BLaER1 treated with 17β-estradiol and CSF1 and Interleukin-3, amounts not matched to agents 10 nM and 100 nM (cell line): ENCODE measurements around the gene FABP6.

Experiments used
- H3K27ac ChIP-seq, 11 experiments: shearing (Covaris generic); formaldehyde crosslinking; 2 replicates each; pipeline ENCODE4 v1.8.1; 2022
- H3K27me3 ChIP-seq, 11 experiments: shearing (Covaris generic); formaldehyde crosslinking; 2 replicates each; pipeline ENCODE4 v1.8.1; 2022
- H3K36me3 ChIP-seq, 11 experiments: shearing (Covaris generic); formaldehyde crosslinking; 2 replicates each; pipeline ENCODE4 v1.8.1; 2022
- H3K4me1 ChIP-seq, 10 experiments: shearing (Covaris generic); formaldehyde crosslinking; 2 replicates each; pipeline ENCODE4 v1.8.1; 2022
- H3K4me2 ChIP-seq, 11 experiments: shearing (Covaris generic); formaldehyde crosslinking; 2 replicates each; pipeline ENCODE4 v1.8.1; 2022
- H3K4me3 ChIP-seq, 10 experiments: shearing (Covaris generic); formaldehyde crosslinking; 2 replicates each; pipeline ENCODE4 v1.8.1; 2022
- H3K9ac ChIP-seq, 11 experiments: shearing (Covaris generic); formaldehyde crosslinking; 2 replicates each; pipeline ENCODE4 v1.8.1; 2022
- H3K9me3 ChIP-seq, 11 experiments: shearing (Covaris generic); formaldehyde crosslinking; replicated peaks in 1 of 11; 2 replicates each; pipeline ENCODE4 v1.8.1; 2022
- H4K20me1 ChIP-seq, 11 experiments: shearing (Covaris generic); formaldehyde crosslinking; 2 replicates each; pipeline ENCODE4 v1.8.1; 2022
- Cebpa-rat ChIP-seq, 11 experiments: shearing (Covaris generic); IDR thresholded peaks; 2 replicates each; pipeline ENCODE4 v1.8.1; 2022

The FABP6 gene

GRCh38 chr5:160229190-160229742 is at the start of gene FABP6:
FABP6 (plus strand) TSS chr5:160229506; CDS start chr5:160229558, 52 bp downstream.
- Histone ChIP-seq H3K27ac (peak within 1 kb of the TSS in 1 of 11 experiments; percentile 68; a peak in 2 of 22 replicates), H3K4me2 (peak within 1 kb of the TSS in 5 of 11 experiments; percentile 13 to 78 (median 63); a peak in 5 of 22 replicates), H3K9ac (no peak within 1 kb of the TSS), H3K36me3 (no peaks in the 10 kb centered on the region), H3K27me3 (no peaks in the 10 kb centered on the region), H3K4me1 (peaks cover 0 to 26% (median 8%) of the 10 kb centered on the region in 10 experiments; a peak in 9 of 20 replicates), H3K4me3 (no peak within 1 kb of the TSS), H4K20me1 (no peaks in the 10 kb centered on the region), H3K9me3 (no peaks in the 10 kb centered on the region)
- TF ChIP-seq Cebpa-rat (IDR thresholded peaks at IDR 0.05): no peak

GRCh38 chr5:160180931-160181330 is 48.4 kb upstream of the FABP6 start:
- peaks cover 56 to 76% (median 64%) of the 10 kb centered on the region in 10 experiments for H3K4me1 ChIP-seq
- peak overlapping the region in 6 of 11 experiments; percentile 1 to 40 (median 22); a peak in 4 of 22 replicates for H3K27ac ChIP-seq
- no peaks in the 10 kb centered on the region for H3K27me3 ChIP-seq
- peak overlapping the region; percentile 27 to 94 (median 79) for H3K4me2 ChIP-seq
- no peaks in the 10 kb centered on the region for H4K20me1 ChIP-seq
- peaks cover 0 to 3% (median 0%) of the 10 kb centered on the region in 11 experiments; a peak in 2 of 22 replicates for H3K9me3 ChIP-seq
- H3K4me3 ChIP-seq: peak overlapping the region in 1 of 10 experiments; percentile 12; a peak in 1 of 20 replicates
- no peaks in the 10 kb centered on the region for H3K36me3 ChIP-seq
- no peak overlapping the region; a peak in 1 of 22 replicates for H3K9ac ChIP-seq
- TF ChIP-seq Cebpa-rat (IDR thresholded peaks at IDR 0.05): no peak

DNA sequence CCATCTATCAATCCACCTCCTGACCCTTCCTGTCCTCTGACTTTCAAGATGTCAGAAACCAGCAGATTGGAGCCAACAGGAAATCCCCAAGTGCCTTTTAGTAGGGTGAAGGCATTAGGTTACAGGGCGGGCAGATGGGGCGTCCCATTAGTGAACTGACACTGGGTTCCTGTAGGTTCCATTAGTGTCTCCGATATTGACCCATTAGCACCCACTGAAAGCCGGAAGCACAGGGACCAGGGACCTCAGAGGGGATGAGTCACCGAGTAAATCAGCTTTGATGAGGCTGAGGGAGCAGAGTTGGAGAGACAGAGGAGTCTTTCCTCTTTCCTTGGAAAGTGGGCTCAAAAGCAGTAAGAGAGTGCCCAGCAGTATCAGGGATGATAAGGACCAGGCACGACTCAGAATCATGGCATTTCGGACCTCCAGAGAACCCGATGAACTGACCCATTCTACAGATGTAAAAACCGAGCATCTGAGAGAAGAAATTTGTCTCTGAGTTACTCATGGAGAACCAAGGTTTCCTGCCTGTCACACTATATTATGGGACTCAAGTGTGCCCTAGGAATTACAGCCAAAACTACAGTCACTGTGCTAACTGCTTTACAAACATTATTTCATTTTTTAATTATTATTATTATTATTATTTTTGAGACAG is 47.2 kb upstream of the FABP6 start:
- no peaks in the 10 kb centered on the region for H4K20me1 ChIP-seq

DNA sequence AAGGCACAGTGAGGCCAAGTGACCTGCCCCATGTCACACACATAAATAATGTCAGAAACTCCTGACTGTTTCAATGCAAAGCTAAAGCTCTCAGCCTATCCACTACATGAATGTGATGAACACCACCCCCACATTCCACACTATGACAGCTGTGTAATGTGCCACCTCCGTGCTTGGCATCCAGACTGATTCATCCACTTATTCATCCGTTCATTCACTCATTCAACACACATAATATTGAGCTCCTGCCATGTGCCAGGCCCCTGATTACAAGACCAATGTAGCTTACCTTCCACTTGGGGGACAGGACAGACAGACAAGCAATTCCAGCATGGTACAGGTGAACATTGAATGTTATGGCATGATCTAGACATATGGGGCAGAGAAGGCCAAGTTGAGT is 46.2 kb upstream of the FABP6 start:
- Histone ChIP-seq H3K9me3 (peaks cover 0 to 18% (median 9%) of the 10 kb centered on the region in 11 experiments; a peak in 17 of 22 replicates), H3K36me3 (no peaks in the 10 kb centered on the region), H3K27ac (no peak overlapping the region), H4K20me1 (no peaks in the 10 kb centered on the region), H3K27me3 (peaks cover 0 to 5% (median 2%) of the 10 kb centered on the region in 11 experiments; a peak in 7 of 22 replicates), H3K4me2 (no peak overlapping the region), H3K4me3 (no peak overlapping the region), H3K9ac (no peak overlapping the region), H3K4me1 (peaks cover 48 to 58% (median 56%) of the 10 kb centered on the region in 10 experiments)
- TF ChIP-seq Cebpa-rat (IDR thresholded peaks at IDR 0.05): no peak

More for the DNA sequence above, 47.2 kb upstream of the FABP6 start:
- H3K9me3 ChIP-seq: peaks cover 0 to 15% (median 8%) of the 10 kb centered on the region in 11 experiments; a peak in 17 of 22 replicates
- no peak overlapping the region for H3K4me3 ChIP-seq
- H3K36me3 ChIP-seq: no peaks in the 10 kb centered on the region
- H3K27me3 ChIP-seq: no peaks in the 10 kb centered on the region
- peak overlapping the region; percentile 27 to 94 (median 79) for H3K4me2 ChIP-seq
- TF ChIP-seq Cebpa-rat (IDR thresholded peaks at IDR 0.05): no peak
- no peak overlapping the region for H3K27ac ChIP-seq
- no peak overlapping the region for H3K9ac ChIP-seq
- H3K4me1 ChIP-seq: peaks cover 55 to 67% (median 60%) of the 10 kb centered on the region in 10 experiments

DNA sequence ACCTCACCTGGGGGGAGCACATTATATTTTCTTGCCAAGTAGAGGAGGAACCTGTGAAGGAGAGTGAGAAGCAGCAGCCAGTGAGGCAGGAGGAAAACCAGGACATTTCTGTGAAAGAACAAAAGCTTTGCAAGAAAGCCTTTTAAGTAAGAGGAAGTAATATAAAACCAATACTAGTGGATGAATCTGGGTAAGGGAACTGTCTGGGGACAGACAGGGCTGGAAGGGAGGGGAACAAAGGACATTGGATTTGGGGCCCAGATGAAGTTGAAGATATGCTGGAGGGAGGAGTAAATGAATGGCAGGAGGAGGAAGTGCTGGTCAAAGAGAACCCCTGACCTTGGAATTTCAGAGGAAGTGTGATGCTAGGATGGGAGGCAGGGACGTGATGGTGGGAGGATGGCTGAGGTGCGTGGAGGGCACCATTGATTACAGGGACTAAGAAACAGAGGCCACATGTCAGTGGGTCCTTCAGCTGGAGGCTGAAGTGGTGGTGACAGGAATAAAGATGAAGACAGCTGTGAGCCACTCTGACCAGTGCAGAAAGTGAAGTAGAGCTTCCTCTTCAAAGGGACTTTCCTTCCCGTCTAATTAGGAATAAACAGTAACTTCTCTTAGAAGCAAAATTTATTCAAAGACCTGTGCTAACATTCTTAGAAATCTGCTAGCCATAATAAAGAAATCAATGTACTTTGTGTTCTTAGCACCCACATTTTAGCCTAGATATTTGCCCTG is 43.5 kb upstream of the FABP6 start:
- Histone ChIP-seq H3K36me3 (no peaks in the 10 kb centered on the region), H3K27ac (peak overlapping the region in 4 of 11 experiments; percentile 15 to 50 (median 44); a peak in 6 of 22 replicates), H3K9me3 (peaks cover 0 to 18% (median 9%) of the 10 kb centered on the region in 11 experiments; a peak in 17 of 22 replicates), H3K27me3 (peaks cover 6 to 21% (median 10%) of the 10 kb centered on the region in 11 experiments; a peak in 20 of 22 replicates), H4K20me1 (no peaks in the 10 kb centered on the region), H3K4me3 (no peak overlapping the region), H3K9ac (peak overlapping the region in 2 of 11 experiments; percentile 14 to 31; a peak in 3 of 22 replicates), H3K4me1 (peaks cover 31 to 55% (median 43%) of the 10 kb centered on the region in 10 experiments), H3K4me2 (peak overlapping the region; percentile 37 to 80 (median 61))
- TF ChIP-seq Cebpa-rat (IDR thresholded peaks at IDR 0.05): no peak

- Histone ChIP-seq H3K4me2 (peak overlapping the region in 6 of 11 experiments; percentile 45 to 80 (median 78); a peak in 9 of 22 replicates), H3K9ac (no peak overlapping the region), H3K27ac (no peak overlapping the region), H3K4me3 (no peak overlapping the region), H3K27me3 (peaks cover 6 to 21% (median 10%) of the 10 kb centered on the region in 11 experiments; a peak in 20 of 22 replicates), H3K36me3 (no peaks in the 10 kb centered on the region), H3K4me1 (peaks cover 25 to 48% (median 36%) of the 10 kb centered on the region in 10 experiments), H4K20me1 (no peaks in the 10 kb centered on the region), H3K9me3 (peaks cover 0 to 18% (median 9%) of the 10 kb centered on the region in 11 experiments; a peak in 17 of 22 replicates)
- no peak for TF ChIP-seq Cebpa-rat (IDR thresholded peaks at IDR 0.05)
Measured at GRCh38 chr5:160186480-160186879, 42.8 kb upstream of the FABP6 start.

GRCh38 chr5:160187091-160187490 is 42.2 kb upstream of the FABP6 start:
- TF ChIP-seq Cebpa-rat (IDR thresholded peaks at IDR 0.05): no peak
- peaks cover 0 to 18% (median 9%) of the 10 kb centered on the region in 11 experiments; a peak in 17 of 22 replicates for H3K9me3 ChIP-seq
- H3K36me3 ChIP-seq: no peaks in the 10 kb centered on the region
- peaks cover 18 to 42% (median 30%) of the 10 kb centered on the region in 10 experiments for H3K4me1 ChIP-seq
- H3K9ac ChIP-seq: no peak overlapping the region
- no peaks in the 10 kb centered on the region for H4K20me1 ChIP-seq
- H3K4me2 ChIP-seq: no peak overlapping the region; a peak in 1 of 22 replicates
- H3K27me3 ChIP-seq: peaks cover 6 to 21% (median 10%) of the 10 kb centered on the region in 11 experiments; a peak in 20 of 22 replicates
- H3K27ac ChIP-seq: no peak overlapping the region
- no peak overlapping the region for H3K4me3 ChIP-seq

DNA sequence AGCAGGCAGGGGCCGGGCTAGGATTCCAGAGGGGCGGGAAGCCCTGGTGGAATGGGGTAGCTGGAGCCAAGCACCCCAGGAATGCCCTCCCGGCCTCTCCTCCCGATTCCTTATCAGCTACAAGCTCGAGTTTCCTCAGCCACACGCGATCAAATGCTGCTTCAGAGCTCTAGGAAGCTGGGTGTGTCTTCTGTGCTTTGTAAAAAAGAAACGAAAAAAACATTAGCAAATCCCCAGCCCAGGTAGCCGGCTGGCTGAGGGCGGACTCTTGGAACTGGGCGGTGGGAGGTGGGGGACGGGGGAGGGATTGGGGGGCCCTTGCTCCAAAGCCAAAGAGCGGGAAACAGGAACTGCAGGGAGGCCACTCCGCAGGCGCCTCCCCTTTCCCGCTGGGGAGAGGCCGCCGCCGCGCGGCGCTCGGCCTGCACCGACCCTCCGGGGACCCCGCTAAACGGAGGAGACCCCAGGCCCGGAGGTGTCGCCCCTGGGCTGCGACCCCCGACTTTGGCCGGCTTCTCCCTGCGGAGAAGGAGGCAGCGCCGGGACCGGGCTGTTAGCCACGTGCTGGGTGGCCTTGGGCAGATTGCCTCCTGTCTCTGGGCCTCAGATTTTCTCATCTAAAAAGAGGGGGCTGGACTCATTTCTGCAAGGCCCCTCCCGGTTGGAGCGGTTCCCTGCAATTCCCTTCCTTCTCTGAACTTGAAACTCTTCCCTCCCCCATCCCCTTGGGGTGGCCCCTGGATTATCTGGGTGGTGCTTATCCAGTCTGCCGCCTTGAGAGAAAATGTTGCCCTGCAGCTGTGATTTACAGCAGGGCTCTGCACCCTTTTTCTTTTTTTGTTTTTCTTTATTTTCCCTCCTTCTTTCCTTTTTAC is 40.9 kb upstream of the FABP6 start:
- TF ChIP-seq Cebpa-rat (IDR thresholded peaks at IDR 0.05): no peak
- Histone ChIP-seq H3K4me1 (peaks cover 11 to 37% (median 25%) of the 10 kb centered on the region in 10 experiments), H3K36me3 (no peaks in the 10 kb centered on the region), H3K4me2 (peak overlapping the region; percentile 70 to 98 (median 75)), H4K20me1 (no peaks in the 10 kb centered on the region), H3K27me3 (peaks cover 6 to 21% (median 10%) of the 10 kb centered on the region in 11 experiments; a peak in 20 of 22 replicates), H3K4me3 (peak overlapping the region; percentile 31 to 64 (median 43); a peak in 14 of 20 replicates), H3K9ac (peak overlapping the region; percentile 50 to 75 (median 66); a peak in 18 of 22 replicates), H3K9me3 (peaks cover 0 to 18% (median 9%) of the 10 kb centered on the region in 11 experiments; a peak in 17 of 22 replicates), H3K27ac (peak overlapping the region in 7 of 11 experiments; percentile 28 to 70 (median 52); a peak in 14 of 22 replicates)
